Thoracic aorta (tissue), 2 donors: ENCODE measurements around the gene OSBPL2. TPM values are rescaled to one million over a fixed set of nuclear protein-coding genes. Genes with fewer than 3 reads are reported as not detected.

Experiments used
- ATAC-seq: fragments of 150-250 bp; one replicate; pipeline ENCODE4 v1.8.0; 2017; ENCODE audit warnings: low read depth; ENCODE audit not compliant: insufficient number of reproducible peaks, low FRiP score
- DNase-seq: peaks from one replicate; pipeline ENCODE4 v3.0.0-alpha.2; 2020; ENCODE audit warnings: low spot score
- H3K27ac ChIP-seq, 2 donors: fragments of 200-600 bp; sonication (generic); 1 replicate in 1 of 2; 2 replicates in 1 of 2; pipeline ENCODE4 v1.5.1; 2016; ENCODE audit warnings: mild to moderate bottlenecking in 2 of 2, moderate library complexity in 2 of 2
- H3K27me3 ChIP-seq: fragments of 200-600 bp; sonication (generic); replicated peaks from 2 replicates; pipeline ENCODE4 v1.6.0; 2016; ENCODE audit warnings: mild to moderate bottlenecking; ENCODE audit not compliant: insufficient read depth
- H3K36me3 ChIP-seq: fragments of 200-600 bp; sonication (generic); one replicate; pipeline ENCODE4 v1.5.1; 2016
- H3K4me1 ChIP-seq, 2 donors: fragments of 200-600 bp; sonication (generic); 1 replicate in 1 of 2; 2 replicates in 1 of 2; pipeline versions ENCODE4 v1.5.1 to v1.6.0; 2016; ENCODE audit warnings: low read depth in 2 of 2, mild to moderate bottlenecking in 1 of 2; ENCODE audit not compliant: control insufficient read depth in 1 of 2
- H3K4me3 ChIP-seq: fragments of 200-600 bp; sonication (generic); 2 replicates; pipeline ENCODE4 v1.5.1; 2016; ENCODE audit warnings: mild to moderate bottlenecking
- H3K9me3 ChIP-seq: fragments of 200-600 bp; sonication (generic); 2 replicates; pipeline ENCODE4 v1.5.1; 2016
- CTCF ChIP-seq: fragments of 200-600 bp; sonication (generic); IDR thresholded peaks from one replicate; pipeline ENCODE4 v1.5.1; 2019; ENCODE audit warnings: antibody characterized with exemption
- total RNA-seq, 2 donors: library from RNA; depleted of rRNA; stranded (reverse); fragments of >200 nt; gene quantifications; one replicate each; pipeline versions ENCODE4 v1.1.0 to v1.2.3, GENCODE V29; 2016

OSBPL2 gene
- total RNA-seq, 2 donors from 2014 or later, result 48.5 to 58.5 TPM

GRCh38 chr20:62254021-62254724 is 15.9 kb downstream of the OSBPL2 start:
- Histone ChIP-seq H3K9me3 (no peaks in the 10 kb centered on the region), H3K36me3 (peaks cover 10% of the 10 kb centered on the region), H3K27ac (no peak overlapping the region), H3K4me3 (no peak overlapping the region), H3K27me3 (no peaks in the 10 kb centered on the region), H3K4me1 (peaks cover 0 to 25% of the 10 kb centered on the region in 2 donors)
- no peak for TF ChIP-seq CTCF
- DNase-seq (no peak), ATAC-seq (no peak)

DNA sequence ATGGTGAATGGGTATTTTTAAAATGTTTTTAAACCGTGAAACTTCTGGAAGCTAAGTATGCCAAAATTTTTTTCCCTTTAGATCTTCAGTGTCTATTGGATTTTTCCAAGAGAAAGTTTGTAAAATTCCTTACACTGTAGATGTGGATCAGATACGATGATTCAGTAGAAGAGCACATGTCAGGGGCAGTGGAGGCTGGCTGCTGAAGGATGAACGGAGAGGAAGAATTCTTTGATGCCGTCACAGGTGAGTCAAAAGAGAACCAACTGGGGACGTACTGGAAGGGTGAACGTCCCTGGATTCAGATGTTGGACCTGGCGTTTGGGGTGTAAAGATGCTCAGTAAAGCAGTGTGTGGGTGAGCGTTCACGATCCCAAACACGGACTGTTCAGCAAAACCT is 17.7 kb downstream of the OSBPL2 start:
- TF ChIP-seq CTCF, result no peak
- no peak for ATAC-seq
- peaks cover 16% of the 10 kb centered on the region for H3K36me3 ChIP-seq

DNA sequence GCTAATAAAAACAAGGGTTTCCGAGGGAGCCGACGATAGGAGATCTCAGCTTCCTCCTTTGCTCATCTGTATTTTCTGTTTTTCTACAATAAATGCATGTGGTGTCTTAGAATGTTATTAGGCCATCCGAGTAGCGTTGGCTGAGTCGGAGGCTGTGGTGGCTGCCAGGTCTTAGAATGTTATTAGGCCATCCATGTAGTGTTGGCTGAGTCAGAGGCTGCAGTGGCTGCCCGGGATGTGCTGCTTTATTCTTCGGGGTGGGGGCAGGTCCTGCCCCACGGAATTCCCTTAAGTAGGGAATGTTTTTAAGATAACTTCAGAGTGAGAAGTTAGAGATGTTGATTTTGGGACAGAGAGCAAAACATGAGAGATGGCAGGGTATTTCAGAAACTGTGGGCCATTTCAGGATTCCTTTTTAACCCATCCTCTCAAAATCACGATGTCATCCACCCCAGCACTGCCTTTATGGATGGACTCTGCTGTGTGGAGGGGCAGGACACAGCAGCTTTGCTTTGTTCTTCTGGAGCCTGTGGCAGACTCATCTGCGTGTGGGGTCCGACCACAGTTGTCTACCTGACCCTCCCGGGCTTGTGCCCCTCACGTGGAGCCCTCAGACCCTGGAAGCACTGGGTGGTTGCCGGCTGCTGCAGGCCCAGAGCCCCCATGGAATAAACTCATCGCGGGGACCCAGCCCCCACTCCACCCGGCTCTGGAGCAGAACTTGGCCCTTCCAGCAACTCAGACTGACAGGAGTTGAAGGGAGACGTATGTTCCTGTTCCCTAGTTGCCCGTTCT is 20.4 kb downstream of the OSBPL2 start:
- peak; percentile 23 for DNase-seq
- no peaks in the 10 kb centered on the region for H3K27me3 ChIP-seq
- peak; percentile 31 for ATAC-seq
- peak overlapping the region; percentile 3 to 25 for H3K27ac ChIP-seq
- no peaks in the 10 kb centered on the region for H3K9me3 ChIP-seq
- no peak overlapping the region for H3K4me3 ChIP-seq
- peaks cover 0 to 25% of the 10 kb centered on the region in 2 donors for H3K4me1 ChIP-seq
- no peak for TF ChIP-seq CTCF
- H3K36me3 ChIP-seq, result peaks cover 39% of the 10 kb centered on the region

More for the DNA sequence above, 17.7 kb downstream of the OSBPL2 start:
- Histone ChIP-seq H3K4me3 (no peak overlapping the region), H3K9me3 (no peaks in the 10 kb centered on the region), H3K27ac (no peak overlapping the region), H3K27me3 (no peaks in the 10 kb centered on the region), H3K4me1 (peaks cover 0 to 25% of the 10 kb centered on the region in 2 donors)
- DNase-seq, result no peak

GRCh38 chr20:62259294-62259565 is 20.9 kb downstream of the OSBPL2 start:
- Histone ChIP-seq H3K4me1 (peaks cover 0 to 22% of the 10 kb centered on the region in 2 donors), H3K36me3 (peaks cover 40% of the 10 kb centered on the region), H3K27ac (peak overlapping the region in 1 of 2 donors; percentile 25), H3K4me3 (no peak overlapping the region), H3K9me3 (no peaks in the 10 kb centered on the region), H3K27me3 (no peaks in the 10 kb centered on the region)
- DNase-seq, result no peak
- ATAC-seq, result no peak
- TF ChIP-seq CTCF, result no peak

- Histone ChIP-seq H3K4me1 (peaks cover 0 to 18% of the 10 kb centered on the region in 2 donors), H3K27me3 (no peaks in the 10 kb centered on the region), H3K27ac (no peak overlapping the region), H3K9me3 (no peaks in the 10 kb centered on the region), H3K4me3 (no peak overlapping the region), H3K36me3 (peaks cover 43% of the 10 kb centered on the region)
- no peak for TF ChIP-seq CTCF
- no peak for DNase-seq
- ATAC-seq, result no peak
Measured at GRCh38 chr20:62262064-62262463, 23.7 kb downstream of the OSBPL2 start.
